ENCODE results near the gene BZW2.

BZW2 gene

GRCh38 chr7:16742547-16742946 is 96.6 kb downstream of the BZW2 start:
- H3K36me3 ChIP-seq (replicated peaks) = no peaks in the 10 kb centered on the region
- no peak overlapping the region for H3K27ac ChIP-seq
- TF ChIP-seq CTCF (IDR thresholded peaks at IDR 0.05; ENCODE audit: low read depth, low read length, missing control alignments) = no peak
- H3K4me3 ChIP-seq (ENCODE audit: low read depth, low read length) = no peak overlapping the region
- DNase-seq = no peak
- in situ Hi-C loops (cut with HindIII; ENCODE audit: low pct_ligation_motif_present, low sequenced_read_pairs) = no loop called here
- H3K27me3 ChIP-seq (replicated peaks) = no peaks in the 10 kb centered on the region

- H3K36me3 ChIP-seq (replicated peaks) = no peaks in the 10 kb centered on the region
- TF ChIP-seq CTCF (IDR thresholded peaks at IDR 0.05; ENCODE audit: low read depth, low read length, missing control alignments) = no peak
- in situ Hi-C loops (cut with HindIII; ENCODE audit: low pct_ligation_motif_present, low sequenced_read_pairs) = no loop called here
- no peak for DNase-seq
- H3K27me3 ChIP-seq (replicated peaks) = no peaks in the 10 kb centered on the region
- H3K4me3 ChIP-seq (ENCODE audit: low read depth, low read length) = no peak overlapping the region
- H3K27ac ChIP-seq = no peak overlapping the region
These were observed 97.3 kb downstream of the BZW2 start for GRCh38 chr7:16743236-16743635.

GRCh38 chr7:16744518-16745250 is 98.7 kb downstream of the BZW2 start:
- in situ Hi-C loops (cut with HindIII; ENCODE audit: low pct_ligation_motif_present, low sequenced_read_pairs) = no loop called here
- H3K36me3 ChIP-seq (replicated peaks) = no peaks in the 10 kb centered on the region
- no peak for TF ChIP-seq CTCF (IDR thresholded peaks at IDR 0.05; ENCODE audit: low read depth, low read length, missing control alignments)
- H3K27ac ChIP-seq = no peak overlapping the region
- no peak overlapping the region for H3K4me3 ChIP-seq (ENCODE audit: low read depth, low read length)
- no peaks in the 10 kb centered on the region for H3K27me3 ChIP-seq (replicated peaks)
- DNase-seq = no peak

GRCh38 chr7:16745645-16746044 is 99.7 kb downstream of the BZW2 start:
- no peak overlapping the region for H3K4me3 ChIP-seq (ENCODE audit: low read depth, low read length)
- no peak for TF ChIP-seq CTCF (IDR thresholded peaks at IDR 0.05; ENCODE audit: low read depth, low read length, missing control alignments)
- in situ Hi-C loops (cut with HindIII; ENCODE audit: low pct_ligation_motif_present, low sequenced_read_pairs) = no loop called here
- H3K27ac ChIP-seq = no peak overlapping the region
- no peak for DNase-seq
- H3K36me3 ChIP-seq (replicated peaks) = no peaks in the 10 kb centered on the region
- no peaks in the 10 kb centered on the region for H3K27me3 ChIP-seq (replicated peaks)

- no peaks in the 10 kb centered on the region for H3K36me3 ChIP-seq (replicated peaks)
- H3K27ac ChIP-seq = no peak overlapping the region
- DNase-seq = no peak
- in situ Hi-C loops (cut with HindIII; ENCODE audit: low pct_ligation_motif_present, low sequenced_read_pairs) = no loop called here
- no peaks in the 10 kb centered on the region for H3K27me3 ChIP-seq (replicated peaks)
- H3K4me3 ChIP-seq (ENCODE audit: low read depth, low read length) = no peak overlapping the region
- TF ChIP-seq CTCF (IDR thresholded peaks at IDR 0.05; ENCODE audit: low read depth, low read length, missing control alignments) = no peak
These were observed 101.1 kb downstream of the BZW2 start for GRCh38 chr7:16747102-16747501.
